Endothelial cell of umbilical vein (primary cell): Measurements from ENCODE around the gene FAM193B. TPM values are rescaled to one million over a fixed set of nuclear protein-coding genes. Genes with fewer than 3 reads are reported as not detected.

ENCODE experiments used
- BruUV-seq: library from RNA; stranded (reverse); fragments of 400-500 nt; replicated peaks from 2 replicates; lab custom pipeline; 2021; lab: Mats Ljungman, UMichigan
- CTCF ChIA-PET: fragments of 300-600, 350-600 bp; sonication (Branson Sonifier 250); formaldehyde crosslinking; loops from one replicate; lab custom pipeline; 2021; ENCODE audit warnings: antibody characterized with exemption, inconsistent platforms; lab: Charles Lee
- POLR2A ChIA-PET: fragments of 300-600, 350-600 bp; sonication (Branson Sonifier 250); formaldehyde crosslinking; loops from one replicate; lab custom pipeline; 2021; ENCODE audit warnings: antibody characterized with exemption, inconsistent platforms; lab: Charles Lee
- DNase-seq: peaks from one replicate; pipeline ENCODE4 v3.0.0-alpha.2; 2011; ENCODE audit warnings: low read depth, low spot score
- FAIRE-seq: peaks from 2 replicates; lab custom pipeline; 2011; peaks lifted over from hg19 to GRCh38; lab: Jason Lieb, UNC
- H2AFZ ChIP-seq: 2 replicates; pipeline ENCODE4 v1.6.0; 2012; ENCODE audit warnings: low read depth, low read length, control low read depth, inconsistent platforms
- H3K27ac ChIP-seq: 2 replicates; pipeline ENCODE4 v1.5.1; 2011; ENCODE audit warnings: low read depth, mild to moderate bottlenecking, control low read depth, low read length, moderate library complexity; ENCODE audit not compliant: insufficient read depth
- H3K27me3 ChIP-seq, 2 experiments: 2 replicates each; pipeline versions ENCODE4 v1.6.0 to v1.6.1; 2011; ENCODE audit warnings: low read length in 2 of 2, mixed read lengths in 1 of 2; ENCODE audit not compliant: control insufficient read depth in 2 of 2, insufficient read depth in 2 of 2
- H3K36me3 ChIP-seq, 2 experiments: 2 replicates in 1 of 2; 3 replicates in 1 of 2; pipeline ENCODE4 v1.5.1; 2011; ENCODE audit warnings: low read length in 2 of 2, mild to moderate bottlenecking in 1 of 2, moderate library complexity in 1 of 2; ENCODE audit not compliant: control insufficient read depth in 2 of 2, insufficient read depth in 2 of 2; ENCODE audit errors: extremely low read depth in 1 of 2
- H3K4me1 ChIP-seq: 3 replicates; pipeline ENCODE4 v1.5.1; 2011; ENCODE audit warnings: mild to moderate bottlenecking, low read length; ENCODE audit not compliant: control insufficient read depth, insufficient read depth; ENCODE audit errors: extremely low read depth
- H3K4me2 ChIP-seq: 2 replicates; pipeline ENCODE4 v1.6.1; 2011; ENCODE audit warnings: low read length, control low read depth, mixed read lengths; ENCODE audit not compliant: insufficient read depth
- H3K4me3 ChIP-seq, 3 experiments: fragments of 200-600 bp in 1 of 3; sonication (generic), shearing (Covaris generic) in 1 of 3; replicated peaks in 1 of 3; 2 replicates each; pipeline ENCODE4 v1.5.1; 2011 to 2016; ENCODE audit warnings: control low read depth in 3 of 3, low read length in 3 of 3, mild to moderate bottlenecking in 2 of 3, inconsistent platforms in 1 of 3, low read depth in 1 of 3, moderate library complexity in 1 of 3; ENCODE audit not compliant: insufficient read depth in 1 of 3
- H3K79me2 ChIP-seq: 2 replicates; pipeline ENCODE4 v1.6.0; 2012; ENCODE audit warnings: low read length, inconsistent platforms; ENCODE audit not compliant: control insufficient read depth, insufficient read depth
- H3K9ac ChIP-seq: replicated peaks from 2 replicates; pipeline ENCODE3; 2011; ENCODE audit warnings: low read length, control low read depth; ENCODE audit not compliant: insufficient read depth; ENCODE audit errors: extremely low read depth
- H3K9me1 ChIP-seq: replicated peaks from 3 replicates; pipeline ENCODE4 v1.6.0; 2011; ENCODE audit warnings: mild to moderate bottlenecking, low read length; ENCODE audit not compliant: control insufficient read depth, insufficient read depth; ENCODE audit errors: extremely low read depth
- H3K9me3 ChIP-seq: replicated peaks from 2 replicates; pipeline ENCODE4 v1.5.1; 2012; ENCODE audit warnings: low read length, inconsistent platforms; ENCODE audit not compliant: control insufficient read depth, insufficient read depth
- H4K20me1 ChIP-seq: replicated peaks from 2 replicates; pipeline ENCODE3; 2011; ENCODE audit warnings: mild to moderate bottlenecking, low read length; ENCODE audit not compliant: control insufficient read depth, insufficient read depth; ENCODE audit errors: extremely low read depth
- EZH2 ChIP-seq: IDR thresholded peaks from 2 replicates; pipeline ENCODE4 v1.6.1; 2012; ENCODE audit warnings: borderline replicate concordance, low read depth, mild to moderate bottlenecking, moderate library complexity, low read length, inconsistent platforms; ENCODE audit not compliant: severe bottlenecking
- FOS ChIP-seq: IDR thresholded peaks from 2 replicates; pipeline ENCODE4 v1.6.1; 2011; ENCODE audit warnings: mild to moderate bottlenecking, low read length, moderate library complexity, borderline replicate concordance; ENCODE audit not compliant: insufficient read depth
- GATA2 ChIP-seq: IDR thresholded peaks from 2 replicates; pipeline ENCODE4 v1.7.0; 2011; ENCODE audit warnings: low read depth, mild to moderate bottlenecking, moderate library complexity, mixed read lengths, low read length; ENCODE audit not compliant: insufficient read length, insufficient read depth
- JUN ChIP-seq: IDR thresholded peaks from 2 replicates; pipeline ENCODE4 v1.6.1; 2011; ENCODE audit warnings: borderline replicate concordance, low read depth; ENCODE audit not compliant: insufficient read length, insufficient read depth
- MYC ChIP-seq: IDR thresholded peaks from one replicate; pipeline ENCODE4 v1.6.1; 2011; ENCODE audit warnings: mild to moderate bottlenecking, low read depth, low read length
- POLR2A ChIP-seq: IDR thresholded peaks from 2 replicates; pipeline ENCODE4 v1.6.1; 2012; ENCODE audit warnings: low read depth, mild to moderate bottlenecking, control low read depth, low read length
- POLR2AphosphoS5 ChIP-seq: IDR thresholded peaks from 2 replicates; pipeline ENCODE4 v1.6.1; 2012; ENCODE audit warnings: low read depth, mild to moderate bottlenecking, control low read depth, low read length, moderate library complexity; ENCODE audit not compliant: insufficient read depth
- dilution Hi-C: fragments of 300-500 bp; cut with MboI; formaldehyde crosslinking; loops from one replicate; pipeline ENCODE4 v1.15.0; 2019; ENCODE audit warnings: low sequenced_read_pairs; ENCODE audit not compliant: extremely low pct_ligation_motif_present
- intact Hi-C: fragments of 100-400 bp; cut with micrococcal nuclease; formaldehyde crosslinking; loops from one replicate; pipeline ENCODE4 v1.10.0; 2022
- polyA plus RNA-seq, 4 experiments: library from polyadenylated mRNA; depleted of rRNA in 3 of 4; stranded (reverse) in 3 of 4; unstranded in 1 of 4; fragments of >200 nt; gene quantifications; 2 replicates each; pipeline versions ENCODE4 v1.2.1 to v1.2.3, GENCODE V29; 2011 to 2012; ENCODE audit warnings: missing spikeins in 1 of 4
- total RNA-seq: library from RNA; stranded (reverse); gene quantifications from 2 replicates; pipeline ENCODE4 v1.2.3, GENCODE V29; 2021
- TF ChIP-seq, protein P1 (sequence below), 2 donors: IDR thresholded peaks; 1 replicate in 1 of 2; 2 replicates in 1 of 2; pipeline ENCODE4 v1.5.1; 2011; ENCODE audit warnings: low read length in 2 of 2, mild to moderate bottlenecking in 2 of 2, moderate library complexity in 2 of 2, control low read depth in 1 of 2, inconsistent platforms in 1 of 2, low read depth in 1 of 2; ENCODE audit not compliant: insufficient read depth in 1 of 2; ENCODE audit errors: extremely low read depth in 1 of 2
- TF ChIP-seq, protein P2 (sequence below): IDR thresholded peaks from 2 replicates; pipeline ENCODE4 v1.6.1; 2011; ENCODE audit not compliant: insufficient read depth, insufficient read length

Gene FAM193B
- total and polyA plus RNA-seq, 2 donors (not counting 3 experiments of a cell fraction or from before 2014, with no cell fraction given): 57.9 to 75.7 TPM

DNA sequence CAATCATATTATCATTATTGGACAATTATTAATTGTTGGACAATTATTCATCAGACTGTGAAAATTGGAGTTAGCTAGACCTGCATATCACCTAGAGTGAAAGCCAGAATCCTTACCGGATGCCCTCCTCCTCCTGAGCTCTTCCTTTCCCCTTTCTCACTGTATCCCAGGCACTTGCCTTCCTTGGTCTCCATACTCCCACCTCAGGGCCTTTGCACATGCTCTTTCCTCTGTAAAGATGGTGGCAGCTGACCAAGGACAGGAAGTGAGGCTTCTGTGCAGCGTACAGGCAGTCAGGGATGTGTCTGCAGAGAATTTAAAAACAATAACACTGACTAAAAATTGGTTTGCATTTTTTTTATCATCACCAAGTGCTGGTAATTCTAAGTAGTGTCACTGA is 15.5 kb upstream of the FAM193B start:
- Histone ChIP-seq H3K36me3 (no peaks in the 10 kb centered on the region), H3K4me1 (no peaks in the 10 kb centered on the region), H3K79me2 (no peaks in the 10 kb centered on the region), H3K9me1 (no peaks in the 10 kb centered on the region), H3K9ac (no peak overlapping the region), H3K27me3 (peaks cover 0 to 1% of the 10 kb centered on the region in 2 experiments), H4K20me1 (no peaks in the 10 kb centered on the region), H3K9me3 (no peaks in the 10 kb centered on the region), H2AFZ (no peak overlapping the region), H3K27ac (no peak overlapping the region), H3K4me3 (no peak overlapping the region), H3K4me2 (no peak overlapping the region)
- CTCF ChIA-PET: interaction anchor here (1.0 to 1.3 kb wide), 2 partner anchors 9 to 37 kb away, joined by 3 to 4 read pairs; no protein-coding TSS in a partner anchor
- no peak for FAIRE-seq
- TF ChIP-seq GATA2: no peak
- BruUV-seq: no TSS peak
- DNase-seq: no peak
- POLR2A ChIA-PET: no interaction called here
- dilution Hi-C loops (no loop called here), intact Hi-C loops (no loop called here)

DNA sequence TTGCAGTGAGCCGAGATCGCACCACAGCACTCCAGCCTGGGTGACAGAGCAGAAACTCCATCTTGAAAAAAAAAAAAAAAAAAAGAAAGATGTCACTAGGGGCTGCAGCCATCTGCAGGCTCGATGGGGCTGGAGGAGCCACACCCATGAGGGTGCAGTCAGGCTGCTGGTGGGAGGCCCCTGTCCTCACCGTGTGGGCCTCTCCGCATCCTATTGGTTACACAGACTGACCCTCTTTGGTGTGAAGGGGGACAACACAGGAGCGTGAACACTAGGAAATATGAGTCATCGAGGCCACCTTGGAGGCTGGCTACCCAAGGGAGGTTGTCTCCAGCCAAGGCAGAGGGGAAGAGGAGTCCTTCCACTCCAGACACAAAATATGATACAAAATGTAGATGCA is 14.0 kb upstream of the FAM193B start:
- H3K36me3 ChIP-seq: no peaks in the 10 kb centered on the region

More for the DNA sequence above, 14.0 kb upstream of the FAM193B start:
- Histone ChIP-seq H3K4me3 (no peak overlapping the region), H2AFZ (no peak overlapping the region), H3K9ac (no peak overlapping the region), H3K27ac (no peak overlapping the region), H3K4me1 (no peaks in the 10 kb centered on the region), H4K20me1 (no peaks in the 10 kb centered on the region), H3K9me3 (no peaks in the 10 kb centered on the region), H3K79me2 (no peaks in the 10 kb centered on the region), H3K9me1 (no peaks in the 10 kb centered on the region), H3K27me3 (no peaks in the 10 kb centered on the region), H3K4me2 (no peak overlapping the region)
- dilution Hi-C loops (no loop called here), intact Hi-C loops (no loop called here)
- FAIRE-seq (no peak), DNase-seq (no peak)
- TF ChIP-seq EZH2 (no peak), JUN (no peak), MYC (no peak), POLR2AphosphoS5 (no peak), FOS (no peak), POLR2A (no peak), GATA2 (no peak)
- TF ChIP-seq, protein P1, sequence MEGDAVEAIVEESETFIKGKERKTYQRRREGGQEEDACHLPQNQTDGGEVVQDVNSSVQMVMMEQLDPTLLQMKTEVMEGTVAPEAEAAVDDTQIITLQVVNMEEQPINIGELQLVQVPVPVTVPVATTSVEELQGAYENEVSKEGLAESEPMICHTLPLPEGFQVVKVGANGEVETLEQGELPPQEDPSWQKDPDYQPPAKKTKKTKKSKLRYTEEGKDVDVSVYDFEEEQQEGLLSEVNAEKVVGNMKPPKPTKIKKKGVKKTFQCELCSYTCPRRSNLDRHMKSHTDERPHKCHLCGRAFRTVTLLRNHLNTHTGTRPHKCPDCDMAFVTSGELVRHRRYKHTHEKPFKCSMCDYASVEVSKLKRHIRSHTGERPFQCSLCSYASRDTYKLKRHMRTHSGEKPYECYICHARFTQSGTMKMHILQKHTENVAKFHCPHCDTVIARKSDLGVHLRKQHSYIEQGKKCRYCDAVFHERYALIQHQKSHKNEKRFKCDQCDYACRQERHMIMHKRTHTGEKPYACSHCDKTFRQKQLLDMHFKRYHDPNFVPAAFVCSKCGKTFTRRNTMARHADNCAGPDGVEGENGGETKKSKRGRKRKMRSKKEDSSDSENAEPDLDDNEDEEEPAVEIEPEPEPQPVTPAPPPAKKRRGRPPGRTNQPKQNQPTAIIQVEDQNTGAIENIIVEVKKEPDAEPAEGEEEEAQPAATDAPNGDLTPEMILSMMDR (IDR thresholded peaks at IDR 0.05; ENCODE audit: extremely low read depth in 1 of 2, insufficient read depth in 1 of 2, low read depth in 1 of 2, low read length in 2 of 2): no peak
- TF ChIP-seq, protein P2, sequence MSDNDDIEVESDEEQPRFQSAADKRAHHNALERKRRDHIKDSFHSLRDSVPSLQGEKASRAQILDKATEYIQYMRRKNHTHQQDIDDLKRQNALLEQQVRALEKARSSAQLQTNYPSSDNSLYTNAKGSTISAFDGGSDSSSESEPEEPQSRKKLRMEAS: no peak
- POLR2A ChIA-PET: no interaction called here
- CTCF ChIA-PET: no interaction called here
- BruUV-seq: no TSS peak
